Endodermal cell (in vitro differentiated cells): Measurements from ENCODE around the gene BORCS6. TPM values are rescaled to one million over a fixed set of nuclear protein-coding genes. Genes with fewer than 3 reads are reported as not detected.

Experiments used
- DNase-seq: peaks from one replicate; pipeline ENCODE4 v3.0.0-alpha.2; 2017
- H3K27ac ChIP-seq: 2 replicates; pipeline ENCODE4 v1.5.1; 2013; ENCODE audit warnings: mild to moderate bottlenecking, low read depth, low read length, moderate library complexity
- H3K27me3 ChIP-seq: 2 replicates; pipeline ENCODE4 v1.6.1; 2013; ENCODE audit warnings: mild to moderate bottlenecking, low read length, moderate library complexity; ENCODE audit not compliant: insufficient read depth, control insufficient read depth, poor library complexity, severe bottlenecking
- H3K36me3 ChIP-seq: 2 replicates; pipeline ENCODE4 v1.7.0; 2013; ENCODE audit warnings: mild to moderate bottlenecking, low read length, moderate library complexity; ENCODE audit not compliant: control insufficient read depth, insufficient read depth
- H3K4me1 ChIP-seq: one replicate; pipeline ENCODE4 v1.7.0; 2013; ENCODE audit warnings: low read length; ENCODE audit not compliant: control insufficient read depth, insufficient read depth
- H3K4me3 ChIP-seq: 2 replicates; pipeline ENCODE4 v1.5.1; 2013; ENCODE audit warnings: mild to moderate bottlenecking, low read length, moderate library complexity
- H3K9ac ChIP-seq: 2 replicates; pipeline ENCODE4 v1.6.1; 2013; ENCODE audit warnings: mild to moderate bottlenecking, low read length, moderate library complexity; ENCODE audit not compliant: poor library complexity, severe bottlenecking; ENCODE audit errors: extremely low read depth
- H3K9me3 ChIP-seq: 2 replicates; pipeline ENCODE4 v1.6.1; 2013; ENCODE audit warnings: mild to moderate bottlenecking, low read length, moderate library complexity; ENCODE audit not compliant: control insufficient read depth
- H3K27ac Mint-ChIP-seq: 2 replicates; pipeline ENCODE4 v1.8.0; 2020; ENCODE audit warnings: mixed read lengths
- H3K27me3 Mint-ChIP-seq: 2 replicates; pipeline ENCODE4 v1.8.0; 2021; ENCODE audit warnings: mild to moderate bottlenecking, mixed read lengths; ENCODE audit not compliant: insufficient read depth
- H3K36me3 Mint-ChIP-seq: 2 replicates; pipeline ENCODE4 v1.8.0; 2020; ENCODE audit warnings: low read depth, mixed read lengths
- H3K4me1 Mint-ChIP-seq: 2 replicates; pipeline ENCODE4 v1.8.0; 2020; ENCODE audit warnings: mixed read lengths
- H3K4me3 Mint-ChIP-seq: 2 replicates; pipeline ENCODE4 v1.8.0; 2020; ENCODE audit warnings: mild to moderate bottlenecking, moderate library complexity, mixed read lengths
- H3K9me3 Mint-ChIP-seq: 2 replicates; pipeline ENCODE4 v1.8.0; 2020; ENCODE audit warnings: mild to moderate bottlenecking, mixed read lengths
- WGBS, 2 experiments: methylation state at CpG; one replicate each; pipeline versions ENCODE4 v1.1.5 to v1.1.7; 2013; ENCODE audit warnings: missing lambda C conversion rate in 2 of 2, mixed read lengths in 1 of 2; ENCODE audit not compliant: insufficient coverage in 1 of 2, insufficient read length in 1 of 2; 5-methylcytosine and 5-hydroxymethylcytosine counted together
- total RNA-seq, 2 donors: library from RNA; stranded (reverse); fragmentation: NEBNext Ultra II Directional in 1 of 2; extraction: Animal tissue kit (Norgen Biotek cat#: 25700) in 1 of 2; gene quantifications; 2 replicates in 1 of 2; 3 replicates in 1 of 2; pipeline ENCODE4 v1.2.1, GENCODE V29; 2021
- TF ChIP-seq, protein P1 (sequence below): fragments of 200-600 bp; sonication (generic); conservative IDR thresholded peaks from 2 replicates; pipeline ENCODE4 v1.5.0; 2021; ENCODE audit warnings: antibody characterized with exemption, mild to moderate bottlenecking

Gene BORCS6
- total RNA-seq, 2 donors from 2014 or later, result 4.1 to 5.5 TPM

DNA sequence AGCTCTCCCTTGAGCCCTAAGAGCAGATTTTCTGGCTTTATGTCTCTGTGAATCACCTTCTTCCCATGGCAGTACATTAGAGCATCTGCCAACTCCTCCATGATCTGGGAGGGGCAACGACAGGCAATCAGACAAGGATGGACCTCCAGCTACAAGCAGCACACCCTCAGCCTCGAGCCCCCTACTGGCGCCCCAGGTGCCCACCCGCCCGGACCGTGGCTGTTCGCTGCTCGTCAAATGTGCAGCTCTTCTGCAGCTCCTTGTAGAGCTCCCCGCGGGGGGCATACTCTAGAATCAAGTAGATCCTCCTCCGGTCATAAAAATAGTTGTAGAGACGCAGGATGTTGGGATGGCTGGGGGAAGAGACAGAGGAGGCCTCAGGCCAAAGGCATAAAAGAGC, 16.6 kb upstream of the BORCS6 start:
- peaks cover 5% of the 10 kb centered on the region for H3K4me1 Mint-ChIP-seq
- H3K4me1 ChIP-seq, result no peaks in the 10 kb centered on the region
- DNase-seq, result no peak
- peaks cover 41% of the 10 kb centered on the region for H3K36me3 ChIP-seq
- H3K4me3 ChIP-seq, result no peak overlapping the region
- H3K36me3 Mint-ChIP-seq, result peaks cover 35% of the 10 kb centered on the region
- H3K27me3 ChIP-seq, result no peaks in the 10 kb centered on the region
- no peaks in the 10 kb centered on the region for H3K9me3 ChIP-seq
- no peak overlapping the region for H3K27ac Mint-ChIP-seq
- no peaks in the 10 kb centered on the region for H3K27me3 Mint-ChIP-seq
- H3K27ac ChIP-seq, result no peak overlapping the region
- no peaks in the 10 kb centered on the region for H3K9me3 Mint-ChIP-seq
- no peak overlapping the region for H3K4me3 Mint-ChIP-seq
- no peak overlapping the region for H3K9ac ChIP-seq
- TF ChIP-seq, protein P1, sequence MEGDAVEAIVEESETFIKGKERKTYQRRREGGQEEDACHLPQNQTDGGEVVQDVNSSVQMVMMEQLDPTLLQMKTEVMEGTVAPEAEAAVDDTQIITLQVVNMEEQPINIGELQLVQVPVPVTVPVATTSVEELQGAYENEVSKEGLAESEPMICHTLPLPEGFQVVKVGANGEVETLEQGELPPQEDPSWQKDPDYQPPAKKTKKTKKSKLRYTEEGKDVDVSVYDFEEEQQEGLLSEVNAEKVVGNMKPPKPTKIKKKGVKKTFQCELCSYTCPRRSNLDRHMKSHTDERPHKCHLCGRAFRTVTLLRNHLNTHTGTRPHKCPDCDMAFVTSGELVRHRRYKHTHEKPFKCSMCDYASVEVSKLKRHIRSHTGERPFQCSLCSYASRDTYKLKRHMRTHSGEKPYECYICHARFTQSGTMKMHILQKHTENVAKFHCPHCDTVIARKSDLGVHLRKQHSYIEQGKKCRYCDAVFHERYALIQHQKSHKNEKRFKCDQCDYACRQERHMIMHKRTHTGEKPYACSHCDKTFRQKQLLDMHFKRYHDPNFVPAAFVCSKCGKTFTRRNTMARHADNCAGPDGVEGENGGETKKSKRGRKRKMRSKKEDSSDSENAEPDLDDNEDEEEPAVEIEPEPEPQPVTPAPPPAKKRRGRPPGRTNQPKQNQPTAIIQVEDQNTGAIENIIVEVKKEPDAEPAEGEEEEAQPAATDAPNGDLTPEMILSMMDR, result peak; percentile 24
- WGBS, 2 experiments, result 93 to 94% methylated on average over 12 of the region's 12 CpGs

DNA sequence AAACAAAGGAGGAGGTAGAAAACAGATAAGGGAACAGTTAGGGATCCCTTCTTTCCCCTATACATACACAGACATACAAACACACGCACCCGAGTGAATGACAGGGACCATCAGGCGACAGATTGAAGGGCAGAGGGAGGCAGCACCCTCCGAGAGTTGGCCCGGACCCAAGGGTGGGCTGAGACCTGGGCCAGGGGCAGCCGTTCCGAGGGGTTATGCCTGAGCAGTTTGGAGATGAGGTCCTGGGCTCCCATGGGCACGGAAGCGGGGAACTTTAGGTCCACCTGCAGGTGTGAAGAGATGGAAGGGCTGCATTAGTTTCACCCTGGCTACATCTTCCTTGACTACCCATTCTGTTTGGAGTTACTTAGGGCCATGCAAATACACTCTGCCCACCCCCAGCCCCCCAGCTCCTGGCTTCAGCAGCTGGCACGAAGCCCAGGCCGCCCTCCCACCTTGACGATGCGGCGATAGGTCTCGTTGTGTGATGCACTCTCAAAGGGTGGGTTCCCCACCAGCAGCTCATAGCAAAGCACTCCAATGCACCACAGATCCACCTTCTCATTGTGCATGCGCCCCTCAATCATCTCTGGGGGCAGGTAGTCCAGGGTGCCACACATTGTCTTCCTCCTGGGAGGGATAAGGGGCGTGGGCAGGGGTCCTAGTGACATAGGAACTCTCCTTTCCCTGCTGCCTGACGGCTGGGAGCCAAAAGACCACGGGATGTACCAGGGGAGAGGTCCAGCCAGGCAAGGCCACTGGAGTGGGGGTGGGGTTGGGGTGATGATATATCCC, 15.0 kb upstream of the BORCS6 start:
- Histone ChIP-seq H3K4me3 (no peak overlapping the region), H3K27me3 (no peaks in the 10 kb centered on the region), H3K36me3 (peaks cover 41% of the 10 kb centered on the region), H3K9ac (no peak overlapping the region), H3K9me3 (no peaks in the 10 kb centered on the region), H3K27ac (no peak overlapping the region), H3K4me1 (no peaks in the 10 kb centered on the region)
- DNase-seq, result no peak
- Mint-ChIP-seq H3K27ac (no peak overlapping the region), H3K4me1 (peaks cover 5% of the 10 kb centered on the region), H3K4me3 (no peak overlapping the region), H3K27me3 (no peaks in the 10 kb centered on the region), H3K9me3 (no peaks in the 10 kb centered on the region), H3K36me3 (peaks cover 37% of the 10 kb centered on the region)
- WGBS, 2 experiments, result 89 to 98% methylated on average over 11 to 19 of the region's 19 CpGs
- TF ChIP-seq, protein P1, result no peak

DNA sequence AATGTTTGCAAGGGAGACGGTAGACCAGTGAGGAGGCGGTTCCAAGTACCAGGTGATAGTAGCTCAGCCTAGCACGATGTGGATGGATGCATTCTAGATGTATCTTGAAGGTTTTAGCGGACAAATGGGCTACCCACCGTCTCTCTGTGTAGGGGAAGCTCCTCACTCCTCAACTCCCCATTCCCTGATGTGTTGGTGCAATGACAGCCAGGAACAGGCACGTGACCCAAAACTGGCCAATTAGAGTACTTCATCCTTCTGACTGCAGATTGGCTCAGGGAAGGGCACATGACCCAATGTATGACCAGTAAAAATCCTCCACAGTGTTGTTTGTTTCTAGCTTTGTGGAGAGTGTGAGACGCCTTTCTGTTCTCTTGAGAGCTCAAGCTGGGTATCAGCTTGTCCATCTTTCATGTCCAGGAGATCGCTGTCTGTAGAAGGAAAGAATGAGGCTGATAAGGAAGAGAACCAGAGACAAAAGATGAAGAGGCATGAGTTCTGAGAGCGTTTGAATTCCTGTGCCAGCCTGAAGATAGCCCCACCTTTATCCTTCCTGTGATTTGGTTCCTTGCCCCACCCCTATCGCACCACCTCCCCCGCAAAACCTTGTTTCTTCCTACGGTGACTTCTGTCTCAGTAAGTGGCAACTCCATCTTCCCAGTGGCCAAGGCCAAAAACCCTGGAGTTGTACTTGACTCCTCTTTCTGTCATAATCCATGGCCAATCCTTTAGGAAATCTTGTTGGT, 2.3 kb upstream of the BORCS6 start:
- WGBS, 2 experiments, result 18 to 27% methylated on average over 7 to 12 of the region's 12 CpGs
- Mint-ChIP-seq H3K4me3 (no peak overlapping the region), H3K27me3 (peaks cover 11% of the 10 kb centered on the region), H3K36me3 (no peaks in the 10 kb centered on the region), H3K4me1 (peaks cover 8% of the 10 kb centered on the region), H3K27ac (no peak overlapping the region), H3K9me3 (no peaks in the 10 kb centered on the region)
- H3K4me1 ChIP-seq, result peaks cover 14% of the 10 kb centered on the region
- no peaks in the 10 kb centered on the region for H3K27me3 ChIP-seq
- TF ChIP-seq, protein P1, result no peak
- DNase-seq, result peak; percentile 98
- H3K36me3 ChIP-seq, result no peaks in the 10 kb centered on the region
- H3K4me3 ChIP-seq, result peak overlapping the region; percentile 72
- H3K9me3 ChIP-seq, result no peaks in the 10 kb centered on the region
- H3K27ac ChIP-seq, result peak overlapping the region; percentile 64
- peak overlapping the region; percentile 23 for H3K9ac ChIP-seq
